HG03378 (cell line): ENCODE data around the gene ZGPAT.
"Not testable (repeated sequence)": the region's sequence is repeated elsewhere in the genome, so short reads cannot be mapped to it uniquely, and the experiment has no call there.

Experiments
- ATAC-seq: cut with Tn5 transposase; IDR thresholded peaks from one replicate; pipeline ENCODE4 v1.9.1; 2021; ENCODE audit warnings: mild to moderate bottlenecking, moderate library complexity; ENCODE audit not compliant: unreplicated experiment

Gene ZGPAT

GRCh38 chr20:63707558-63708300 is at the start of gene ZGPAT, which contains the start of gene ARFRP1:
TSS of gene ZGPAT (plus strand) at chr20:63708039. CDS start at chr20:63708581, 542 bp downstream.
TSS of gene ARFRP1 (minus strand) at chr20:63707976. CDS start at chr20:63707091, 885 bp downstream.
- no peak for ATAC-seq

GRCh38 chr20:63658749-63659187 is 49.1 kb upstream of the ZGPAT start:
- ATAC-seq, result peak; percentile 23

GRCh38 chr20:63659370-63659769 is 48.5 kb upstream of the ZGPAT start:
- no peak for ATAC-seq

- not testable (repeated sequence) for ATAC-seq
These were observed 47.7 kb upstream of the ZGPAT start for GRCh38 chr20:63660174-63660573.

- no peak for ATAC-seq
These were observed 47.2 kb upstream of the ZGPAT start for GRCh38 chr20:63660622-63661021.

- no peak for ATAC-seq
These were observed 46.7 kb upstream of the ZGPAT start for GRCh38 chr20:63661108-63661507.

- no peak for ATAC-seq
These were observed 45.7 kb upstream of the ZGPAT start for GRCh38 chr20:63661959-63662812.

GRCh38 chr20:63662813-63663189 is 45.0 kb upstream of the ZGPAT start:
- ATAC-seq, result no peak

- ATAC-seq, result no peak
These were observed 44.3 kb upstream of the ZGPAT start for GRCh38 chr20:63663332-63664066.

GRCh38 chr20:63664143-63664851 is 43.5 kb upstream of the ZGPAT start:
- ATAC-seq, result no peak

GRCh38 chr20:63664861-63665594 is 42.8 kb upstream of the ZGPAT start:
- ATAC-seq, result no peak

- no peak for ATAC-seq
These were observed 42.1 kb upstream of the ZGPAT start for GRCh38 chr20:63665708-63666107.

GRCh38 chr20:63667858-63668257 is 40.0 kb upstream of the ZGPAT start:
- ATAC-seq, result no peak

GRCh38 chr20:63668351-63668750 is 39.5 kb upstream of the ZGPAT start:
- ATAC-seq, result no peak

GRCh38 chr20:63671695-63672094 is 36.1 kb upstream of the ZGPAT start:
- not testable (repeated sequence) for ATAC-seq

- no peak for ATAC-seq
These were observed 35.2 kb upstream of the ZGPAT start for GRCh38 chr20:63672666-63673065.

- ATAC-seq, result no peak
These were observed 33.9 kb upstream of the ZGPAT start for GRCh38 chr20:63673951-63674350.

- no peak for ATAC-seq
These were observed 32.0 kb upstream of the ZGPAT start for GRCh38 chr20:63675681-63676368.

GRCh38 chr20:63678071-63678470 is 29.8 kb upstream of the ZGPAT start:
- no peak for ATAC-seq
